ENCODE results near the gene TNP2. TPM values are rescaled to one million over a fixed set of nuclear protein-coding genes. Genes with fewer than 3 reads are reported as not detected.

TNP2 gene
- polyA plus RNA-seq, 3 donors = not detected

GRCh38 chr16:11274964-11275363 is 5.8 kb upstream of the TNP2 start:
- Mint-ChIP-seq H3K27ac (no peak overlapping the region), H3K9me3 (no peaks in the 10 kb centered on the region)
- no peak for DNase-seq

GRCh38 chr16:11273721-11274324 is 4.7 kb upstream of the TNP2 start:
- intact Hi-C loops (cut with micrococcal nuclease) = no loop called here
- H3K27me3 ChIP-seq (ENCODE audit: control insufficient read depth in 2 of 2, insufficient read depth in 2 of 2, low read length in 2 of 2) = peaks cover 0 to 4% of the 10 kb centered on the region in 2 donors
- Mint-ChIP-seq H3K4me3 (no peak overlapping the region), H3K27ac (no peak overlapping the region), H3K36me3 (no peaks in the 10 kb centered on the region), H3K27me3 (ENCODE audit: low read depth in 3 of 3) (peaks cover 11 to 17% (median 12%) of the 10 kb centered on the region in 3 donors), H3K9me3 (no peaks in the 10 kb centered on the region), H3K4me1 (peaks cover 4% of the 10 kb centered on the region)
- TF ChIP-seq, protein P1, sequence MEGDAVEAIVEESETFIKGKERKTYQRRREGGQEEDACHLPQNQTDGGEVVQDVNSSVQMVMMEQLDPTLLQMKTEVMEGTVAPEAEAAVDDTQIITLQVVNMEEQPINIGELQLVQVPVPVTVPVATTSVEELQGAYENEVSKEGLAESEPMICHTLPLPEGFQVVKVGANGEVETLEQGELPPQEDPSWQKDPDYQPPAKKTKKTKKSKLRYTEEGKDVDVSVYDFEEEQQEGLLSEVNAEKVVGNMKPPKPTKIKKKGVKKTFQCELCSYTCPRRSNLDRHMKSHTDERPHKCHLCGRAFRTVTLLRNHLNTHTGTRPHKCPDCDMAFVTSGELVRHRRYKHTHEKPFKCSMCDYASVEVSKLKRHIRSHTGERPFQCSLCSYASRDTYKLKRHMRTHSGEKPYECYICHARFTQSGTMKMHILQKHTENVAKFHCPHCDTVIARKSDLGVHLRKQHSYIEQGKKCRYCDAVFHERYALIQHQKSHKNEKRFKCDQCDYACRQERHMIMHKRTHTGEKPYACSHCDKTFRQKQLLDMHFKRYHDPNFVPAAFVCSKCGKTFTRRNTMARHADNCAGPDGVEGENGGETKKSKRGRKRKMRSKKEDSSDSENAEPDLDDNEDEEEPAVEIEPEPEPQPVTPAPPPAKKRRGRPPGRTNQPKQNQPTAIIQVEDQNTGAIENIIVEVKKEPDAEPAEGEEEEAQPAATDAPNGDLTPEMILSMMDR (IDR thresholded peaks at IDR 0.05) = no peak
- H3K79me2 ChIP-seq (ENCODE audit: insufficient read depth, low read length) = no peaks in the 10 kb centered on the region
- H3K4me1 ChIP-seq (ENCODE audit: control insufficient read depth in 1 of 2, insufficient read depth in 2 of 2, low read length in 2 of 2) = no peaks in the 10 kb centered on the region
- no peaks in the 10 kb centered on the region for H4K20me1 ChIP-seq (ENCODE audit: insufficient read depth, low read length)
- H3K9me3 ChIP-seq (replicated peaks in 1 of 2; ENCODE audit: control insufficient read depth in 1 of 2, insufficient read depth in 1 of 2, low read length in 2 of 2) = no peaks in the 10 kb centered on the region
- DNase-seq = no peak
- H3K4me2 ChIP-seq (replicated peaks; ENCODE audit: extremely low read depth, low read length, poor library complexity, severe bottlenecking) = no peak overlapping the region
- H3K27ac ChIP-seq (ENCODE audit: low read depth in 1 of 2, low read length in 2 of 2) = no peak overlapping the region
- no peaks in the 10 kb centered on the region for H3K36me3 ChIP-seq (replicated peaks in 1 of 2; ENCODE audit: control insufficient read depth in 1 of 2, insufficient read depth in 2 of 2, low read length in 2 of 2)
- no peak overlapping the region for H3K9ac ChIP-seq (ENCODE audit: insufficient read depth, low read length, poor library complexity, severe bottlenecking)
- WGBS (ENCODE audit: insufficient coverage) = 80% methylated on average over 1 of the region's 3 CpGs
- H3K4me3 ChIP-seq (replicated peaks in 1 of 3; ENCODE audit: low read depth in 2 of 3, low read length in 3 of 3) = no peak overlapping the region
- no peak overlapping the region for H2AFZ ChIP-seq (ENCODE audit: insufficient read depth, low read depth, low read length, poor library complexity, severe bottlenecking)

More at GRCh38 chr16:11274964-11275363, 5.8 kb upstream of the TNP2 start:
- Histone ChIP-seq H3K4me3 (replicated peaks in 1 of 3; ENCODE audit: low read depth in 2 of 3, low read length in 3 of 3) (no peak overlapping the region), H4K20me1 (ENCODE audit: insufficient read depth, low read length) (no peaks in the 10 kb centered on the region), H2AFZ (ENCODE audit: insufficient read depth, low read depth, low read length, poor library complexity, severe bottlenecking) (no peak overlapping the region), H3K36me3 (replicated peaks in 1 of 2; ENCODE audit: control insufficient read depth in 1 of 2, insufficient read depth in 2 of 2, low read length in 2 of 2) (no peaks in the 10 kb centered on the region), H3K9me3 (replicated peaks in 1 of 2; ENCODE audit: control insufficient read depth in 1 of 2, insufficient read depth in 1 of 2, low read length in 2 of 2) (no peaks in the 10 kb centered on the region), H3K27ac (ENCODE audit: low read depth in 1 of 2, low read length in 2 of 2) (no peak overlapping the region), H3K79me2 (ENCODE audit: insufficient read depth, low read length) (no peaks in the 10 kb centered on the region), H3K4me1 (ENCODE audit: control insufficient read depth in 1 of 2, insufficient read depth in 2 of 2, low read length in 2 of 2) (no peaks in the 10 kb centered on the region), H3K27me3 (ENCODE audit: control insufficient read depth in 2 of 2, insufficient read depth in 2 of 2, low read length in 2 of 2) (peaks cover 0 to 4% of the 10 kb centered on the region in 2 donors), H3K4me2 (replicated peaks; ENCODE audit: extremely low read depth, low read length, poor library complexity, severe bottlenecking) (no peak overlapping the region), H3K9ac (ENCODE audit: insufficient read depth, low read length, poor library complexity, severe bottlenecking) (no peak overlapping the region)
- H3K36me3 Mint-ChIP-seq = no peaks in the 10 kb centered on the region
- no peak overlapping the region for H3K4me3 Mint-ChIP-seq
- intact Hi-C loops (cut with micrococcal nuclease) = no loop called here
- 97% methylated on average over 4 of the region's 7 CpGs for WGBS (ENCODE audit: insufficient coverage)
- TF ChIP-seq, protein P1 (IDR thresholded peaks at IDR 0.05) = no peak
- H3K4me1 Mint-ChIP-seq = peaks cover 13% of the 10 kb centered on the region
- H3K27me3 Mint-ChIP-seq (ENCODE audit: low read depth in 3 of 3) = peaks cover 11 to 12% (median 11%) of the 10 kb centered on the region in 3 donors

All from CD14-positive monocyte (primary cell).